Peyer's patch (tissue), 4 donors: ENCODE measurements around the gene CABP4. TPM values are rescaled to one million over a fixed set of nuclear protein-coding genes. Genes with fewer than 3 reads are reported as not detected.

Experiments used
- DNase-seq, 3 donors: peaks; one replicate each; pipeline ENCODE4 v3.0.0-alpha.2; 2017 to 2019
- H3K27ac ChIP-seq, 4 donors: fragments of 200-600 bp; sonication (generic); one replicate each; pipeline ENCODE4 v1.5.1; 2016 to 2019
- H3K27me3 ChIP-seq, 2 donors: fragments of 200-600 bp; sonication (generic); one replicate each; pipeline ENCODE4 v1.5.1; 2019
- H3K36me3 ChIP-seq, 3 donors: fragments of 200-600 bp; sonication (generic); one replicate each; pipeline ENCODE4 v1.5.1; 2016 to 2019
- H3K4me1 ChIP-seq, 4 donors: fragments of 200-600 bp; sonication (generic); one replicate each; pipeline ENCODE4 v1.5.1; 2016 to 2019
- H3K4me3 ChIP-seq, 4 donors: fragments of 200-600 bp; sonication (generic); 1 replicate in 3 of 4; 2 replicates in 1 of 4; pipeline ENCODE4 v1.5.1; 2016 to 2019; ENCODE audit warnings: mild to moderate bottlenecking in 1 of 4
- H3K9me3 ChIP-seq, 4 donors: fragments of 200-600 bp; sonication (generic); one replicate each; pipeline ENCODE4 v1.5.1; 2016 to 2019; ENCODE audit warnings: mild to moderate bottlenecking in 1 of 4
- CTCF ChIP-seq, 6 experiments: fragments of 450-650 bp in 4 of 6; fragments of 200-600 bp in 2 of 6; sonication (generic) in 1 of 6; IDR thresholded peaks; one replicate each; pipeline ENCODE4 v1.5.1; 2017 to 2019; ENCODE audit warnings: antibody characterized with exemption in 6 of 6, mild to moderate bottlenecking in 3 of 6, moderate library complexity in 1 of 6
- POLR2A ChIP-seq, 2 donors: fragments of 450-650 bp; IDR thresholded peaks; one replicate each; pipeline ENCODE4 v1.5.1; 2017; ENCODE audit warnings: antibody characterized with exemption in 2 of 2, mild to moderate bottlenecking in 2 of 2, moderate library complexity in 2 of 2
- total RNA-seq, 4 donors: library from RNA; depleted of rRNA; stranded (reverse); fragments of >200 nt; gene quantifications; one replicate each; pipeline ENCODE4 v1.1.0, GENCODE V29; 2016

CABP4 gene
- total RNA-seq, 4 donors from 2014 or later = 0.85 to 3.3 (median 0.94) TPM; not detected in 1

DNA sequence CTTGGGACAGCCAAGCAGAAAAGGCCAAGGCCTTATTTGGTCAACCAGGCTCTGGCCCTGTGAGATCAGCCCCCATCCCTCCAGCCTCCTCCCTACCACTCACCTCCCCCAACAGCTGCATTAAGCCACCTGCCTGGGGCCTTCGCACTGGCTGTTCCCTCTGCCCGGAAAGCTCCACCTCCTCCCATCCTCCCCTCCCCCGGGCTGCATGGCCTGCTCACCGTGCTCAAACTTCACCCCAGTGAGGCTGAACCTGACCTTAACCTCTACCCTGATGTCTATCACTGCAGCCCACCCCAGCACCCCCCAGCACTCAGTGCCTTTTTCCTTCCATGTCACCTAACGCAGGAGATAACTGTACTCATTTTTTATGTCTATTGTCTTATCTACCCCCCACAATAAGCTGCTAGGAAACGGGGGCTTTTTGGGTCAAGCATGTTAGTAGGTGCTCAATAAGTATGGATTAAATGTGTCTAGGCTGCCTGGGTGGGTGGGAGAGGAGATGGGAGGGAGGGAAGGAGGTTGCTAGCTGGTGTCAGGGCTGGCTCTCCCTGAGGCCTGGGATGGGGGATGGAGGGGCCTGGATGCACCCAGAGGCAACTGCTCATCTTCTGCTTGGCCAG, 18.6 kb upstream of the CABP4 start:
- TF ChIP-seq CTCF (IDR thresholded peaks at IDR 0.05) (no peak), POLR2A (IDR thresholded peaks at IDR 0.05) (no peak)
- H3K4me3 ChIP-seq = peak overlapping the region; percentile 49 to 81 (median 64)
- H3K9me3 ChIP-seq = no peaks in the 10 kb centered on the region
- H3K4me1 ChIP-seq = peaks cover 0 to 58% (median 28%) of the 10 kb centered on the region in 4 donors
- peak in 2 of 3 donors; percentile 87 to 89 for DNase-seq
- peaks cover 0 to 92% (median 0%) of the 10 kb centered on the region in 3 donors for H3K36me3 ChIP-seq
- H3K27ac ChIP-seq = peak overlapping the region; percentile 83 to 99 (median 88)
- H3K27me3 ChIP-seq = no peaks in the 10 kb centered on the region

GRCh38 chr11:67437082-67437808, 17.9 kb upstream of the CABP4 start, which contains the start of gene PTPRCAP:
Gene PTPRCAP (minus strand): TSS chr11:67437682. CDS start chr11:67437619, 63 bp downstream.
- TF ChIP-seq POLR2A (IDR thresholded peaks at IDR 0.05) (peak; percentile 20 to 43), CTCF (IDR thresholded peaks at IDR 0.05) (no peak)
- H3K4me1 ChIP-seq = peaks cover 0 to 58% (median 34%) of the 10 kb centered on the region in 4 donors
- peak in 2 of 3 donors; percentile 93 for DNase-seq

GRCh38 chr11:67437809-67438157, 17.4 kb upstream of the CABP4 start:
- peaks cover 0 to 84% (median 0%) of the 10 kb centered on the region in 3 donors for H3K36me3 ChIP-seq
- no peak for TF ChIP-seq CTCF (IDR thresholded peaks at IDR 0.05)
- no peak for DNase-seq

More at GRCh38 chr11:67437082-67437808, 17.9 kb upstream of the CABP4 start, which contains the start of gene PTPRCAP:
- Histone ChIP-seq H3K27ac (peak within 1 kb of the TSS; percentile 83 to 99 (median 88)), H3K27me3 (no peaks in the 10 kb centered on the region), H3K9me3 (no peaks in the 10 kb centered on the region), H3K36me3 (peaks cover 0 to 89% (median 0%) of the 10 kb centered on the region in 3 donors), H3K4me3 (peak within 1 kb of the TSS; percentile 49 to 81 (median 64))

GRCh38 chr11:67438158-67438902, 16.8 kb upstream of the CABP4 start:
- Histone ChIP-seq H3K27me3 (no peaks in the 10 kb centered on the region), H3K4me3 (peak overlapping the region; percentile 49 to 81 (median 64)), H3K36me3 (peaks cover 0 to 78% (median 0%) of the 10 kb centered on the region in 3 donors), H3K27ac (peak overlapping the region; percentile 83 to 99 (median 88)), H3K9me3 (no peaks in the 10 kb centered on the region), H3K4me1 (peaks cover 0 to 65% (median 40%) of the 10 kb centered on the region in 4 donors)
- peak in 1 of 2 donors; percentile 10 for TF ChIP-seq POLR2A (IDR thresholded peaks at IDR 0.05)
- TF ChIP-seq CTCF (IDR thresholded peaks at IDR 0.05) = no peak
- peak in 2 of 3 donors; percentile 89 to 91 for DNase-seq

More at GRCh38 chr11:67437809-67438157, 17.4 kb upstream of the CABP4 start:
- peaks cover 0 to 64% (median 39%) of the 10 kb centered on the region in 4 donors for H3K4me1 ChIP-seq
- peak overlapping the region; percentile 49 to 81 (median 64) for H3K4me3 ChIP-seq
- H3K27ac ChIP-seq = peak overlapping the region; percentile 83 to 99 (median 88)
- no peaks in the 10 kb centered on the region for H3K27me3 ChIP-seq
- no peaks in the 10 kb centered on the region for H3K9me3 ChIP-seq
